Mesothelial cell of epicardium (in vitro differentiated cells): ENCODE results near the gene FARSB. TPM values are rescaled to one million over a fixed set of nuclear protein-coding genes. Genes with fewer than 3 reads are reported as not detected.

ENCODE experiments used
- DNase-seq, 2 experiments: peaks; one replicate each; pipeline ENCODE4 v3.0.0; 2021; ENCODE audit warnings: low spot score in 2 of 2; ENCODE audit not compliant: unreplicated experiment in 2 of 2
- H3K27ac Mint-ChIP-seq: 2 replicates; pipeline ENCODE4 v1.8.0; 2021; ENCODE audit warnings: mixed read lengths
- H3K27me3 Mint-ChIP-seq: 2 replicates; pipeline ENCODE4 v1.8.0; 2021; ENCODE audit warnings: low read depth, mixed read lengths
- H3K36me3 Mint-ChIP-seq: 2 replicates; pipeline ENCODE4 v1.8.0; 2021; ENCODE audit warnings: mixed read lengths
- H3K4me1 Mint-ChIP-seq: 2 replicates; pipeline ENCODE4 v1.8.0; 2021; ENCODE audit warnings: mixed read lengths
- H3K4me3 Mint-ChIP-seq: 2 replicates; pipeline ENCODE4 v1.8.0; 2021; ENCODE audit warnings: mild to moderate bottlenecking, moderate library complexity, mixed read lengths
- H3K9me3 Mint-ChIP-seq: 2 replicates; pipeline ENCODE4 v1.8.0; 2021; ENCODE audit warnings: mixed read lengths
- total RNA-seq: library from RNA; stranded (reverse); gene quantifications from 3 replicates; pipeline ENCODE4 v1.2.1, GENCODE V29; 2021
- TF ChIP-seq, protein P1 (sequence below): fragments of 200-600 bp; sonication (generic); IDR thresholded peaks from one replicate; pipeline ENCODE4 v1.5.0; 2021; ENCODE audit warnings: antibody characterized with exemption; ENCODE audit not compliant: unreplicated experiment

The FARSB gene
- total RNA-seq, 1 donor from 2014 or later: 17.7 TPM

DNA sequence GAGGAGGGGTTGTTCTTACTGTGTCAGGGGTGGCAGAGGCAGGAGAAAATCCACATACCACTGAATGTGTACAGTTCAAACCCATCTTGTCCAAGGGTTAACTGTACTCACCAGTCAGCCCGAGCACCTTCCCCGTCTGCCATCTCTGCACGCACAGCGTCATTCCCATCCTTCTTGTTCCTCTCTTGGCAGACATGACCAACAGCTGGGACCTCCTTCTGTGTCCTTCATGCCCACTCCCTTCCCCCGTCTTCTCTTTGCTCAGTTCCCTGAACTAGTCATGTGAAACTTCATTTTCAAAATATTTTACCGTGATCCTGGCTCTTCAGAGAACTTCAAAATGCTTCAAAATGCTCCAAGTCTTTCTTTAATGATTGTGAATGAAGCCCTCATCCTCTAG, 92.0 kb downstream of the FARSB start:
- TF ChIP-seq, protein P1, sequence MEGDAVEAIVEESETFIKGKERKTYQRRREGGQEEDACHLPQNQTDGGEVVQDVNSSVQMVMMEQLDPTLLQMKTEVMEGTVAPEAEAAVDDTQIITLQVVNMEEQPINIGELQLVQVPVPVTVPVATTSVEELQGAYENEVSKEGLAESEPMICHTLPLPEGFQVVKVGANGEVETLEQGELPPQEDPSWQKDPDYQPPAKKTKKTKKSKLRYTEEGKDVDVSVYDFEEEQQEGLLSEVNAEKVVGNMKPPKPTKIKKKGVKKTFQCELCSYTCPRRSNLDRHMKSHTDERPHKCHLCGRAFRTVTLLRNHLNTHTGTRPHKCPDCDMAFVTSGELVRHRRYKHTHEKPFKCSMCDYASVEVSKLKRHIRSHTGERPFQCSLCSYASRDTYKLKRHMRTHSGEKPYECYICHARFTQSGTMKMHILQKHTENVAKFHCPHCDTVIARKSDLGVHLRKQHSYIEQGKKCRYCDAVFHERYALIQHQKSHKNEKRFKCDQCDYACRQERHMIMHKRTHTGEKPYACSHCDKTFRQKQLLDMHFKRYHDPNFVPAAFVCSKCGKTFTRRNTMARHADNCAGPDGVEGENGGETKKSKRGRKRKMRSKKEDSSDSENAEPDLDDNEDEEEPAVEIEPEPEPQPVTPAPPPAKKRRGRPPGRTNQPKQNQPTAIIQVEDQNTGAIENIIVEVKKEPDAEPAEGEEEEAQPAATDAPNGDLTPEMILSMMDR: no peak
- peaks cover 4% of the 10 kb centered on the region for H3K27me3 Mint-ChIP-seq
- H3K4me3 Mint-ChIP-seq: no peak overlapping the region
- H3K27ac Mint-ChIP-seq: no peak overlapping the region
- peaks cover 13% of the 10 kb centered on the region for H3K36me3 Mint-ChIP-seq
- DNase-seq: no peak
- H3K4me1 Mint-ChIP-seq: peaks cover under 1% of the 10 kb centered on the region
- H3K9me3 Mint-ChIP-seq: no peaks in the 10 kb centered on the region

DNA sequence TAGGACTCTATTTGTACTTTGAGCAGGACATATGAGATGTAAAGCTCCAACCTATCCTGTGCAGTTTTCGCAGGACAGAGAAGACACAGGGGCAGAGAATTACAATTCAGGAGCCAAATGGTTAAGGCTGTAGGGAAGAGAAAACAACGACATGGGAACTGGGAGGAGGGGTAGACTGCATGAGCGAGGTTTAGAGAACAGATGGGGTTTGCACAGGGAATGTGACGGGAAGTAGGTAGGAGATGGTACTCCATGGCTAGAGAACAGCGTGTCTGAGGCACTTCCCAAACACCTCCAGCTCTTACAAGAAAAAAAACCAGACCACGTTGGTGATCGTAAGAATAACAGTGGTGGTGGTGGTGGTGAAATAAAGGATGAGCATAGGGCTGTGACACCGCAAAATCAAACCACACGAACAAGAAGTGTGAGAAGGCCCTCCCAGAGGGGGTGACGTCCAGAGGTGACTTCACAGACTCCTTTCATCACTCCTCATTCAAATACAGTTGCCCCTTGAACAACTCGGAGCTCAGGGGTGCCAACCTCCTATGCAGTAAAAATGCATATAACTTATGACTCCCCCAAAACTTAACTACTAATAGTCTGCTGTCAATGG, 92.7 kb downstream of the FARSB start:
- TF ChIP-seq, protein P1: no peak
- H3K4me3 Mint-ChIP-seq: no peak overlapping the region
- H3K27me3 Mint-ChIP-seq: peaks cover 9% of the 10 kb centered on the region
- no peaks in the 10 kb centered on the region for H3K9me3 Mint-ChIP-seq
- peaks cover 13% of the 10 kb centered on the region for H3K36me3 Mint-ChIP-seq
- H3K27ac Mint-ChIP-seq: no peak overlapping the region
- no peaks in the 10 kb centered on the region for H3K4me1 Mint-ChIP-seq
- no peak for DNase-seq

DNA sequence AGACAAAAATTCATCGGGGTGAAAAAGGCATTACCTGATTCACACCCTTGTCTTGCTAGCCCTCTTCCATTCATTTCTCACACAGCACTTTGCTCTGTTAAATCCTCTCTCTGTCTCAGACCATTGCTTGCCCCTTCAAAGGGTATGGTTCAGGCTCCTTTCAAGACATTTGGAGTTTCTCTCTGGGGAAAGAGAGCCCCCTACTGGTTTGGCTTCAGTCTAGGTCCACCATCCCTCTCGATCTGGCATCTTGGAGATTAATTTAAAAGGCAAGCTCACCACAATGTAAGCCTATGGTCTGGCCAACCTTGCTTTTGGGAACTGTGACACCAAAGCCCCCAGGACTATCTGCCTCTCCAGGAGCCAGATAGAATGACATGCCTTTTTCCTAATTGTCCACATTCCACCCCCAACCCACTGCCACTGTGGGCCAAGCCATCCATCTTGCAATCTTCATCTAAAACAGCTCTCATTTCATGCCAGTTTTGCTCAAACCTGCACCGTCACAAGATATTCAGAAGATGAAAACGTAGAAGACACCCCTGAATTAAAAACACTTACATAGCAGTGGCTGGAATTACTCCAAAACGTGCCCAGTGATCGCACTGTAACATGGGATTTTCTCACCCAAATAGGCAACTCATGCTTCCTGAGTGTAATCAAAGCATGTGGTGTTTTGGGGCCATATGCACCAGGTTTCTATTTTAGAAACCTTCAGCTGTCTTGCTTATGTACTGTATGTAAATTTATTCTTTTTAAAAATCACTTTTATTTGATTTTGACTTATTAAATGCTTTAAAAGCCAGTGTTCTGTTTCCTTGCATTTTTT, 93.9 kb downstream of the FARSB start:
- Mint-ChIP-seq H3K4me1 (no peaks in the 10 kb centered on the region), H3K27ac (no peak overlapping the region), H3K36me3 (peaks cover 12% of the 10 kb centered on the region), H3K4me3 (no peak overlapping the region), H3K27me3 (peaks cover 19% of the 10 kb centered on the region), H3K9me3 (no peaks in the 10 kb centered on the region)
- peak in 1 of 2 experiments; percentile 44 for DNase-seq
- TF ChIP-seq, protein P1: peak; percentile 63

DNA sequence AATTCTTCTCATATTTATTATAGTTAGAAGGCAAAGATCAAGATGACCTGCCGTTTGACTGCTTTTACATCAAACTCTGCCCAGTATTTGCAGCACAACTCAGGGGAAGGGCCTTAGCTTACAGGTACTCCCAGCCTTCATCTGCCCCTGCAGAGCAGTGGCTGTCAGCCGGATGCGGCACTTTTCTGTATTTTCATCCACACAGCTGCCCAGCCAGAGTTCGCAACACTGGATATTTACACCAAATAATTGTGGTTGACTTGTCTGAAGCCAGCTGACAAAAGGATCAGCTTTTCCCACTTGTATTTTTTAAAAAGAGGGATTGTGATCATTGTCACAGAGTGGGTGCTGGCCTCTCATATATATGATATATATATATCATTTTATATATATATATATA, 94.7 kb downstream of the FARSB start:
- H3K36me3 Mint-ChIP-seq: peaks cover 3% of the 10 kb centered on the region

DNA sequence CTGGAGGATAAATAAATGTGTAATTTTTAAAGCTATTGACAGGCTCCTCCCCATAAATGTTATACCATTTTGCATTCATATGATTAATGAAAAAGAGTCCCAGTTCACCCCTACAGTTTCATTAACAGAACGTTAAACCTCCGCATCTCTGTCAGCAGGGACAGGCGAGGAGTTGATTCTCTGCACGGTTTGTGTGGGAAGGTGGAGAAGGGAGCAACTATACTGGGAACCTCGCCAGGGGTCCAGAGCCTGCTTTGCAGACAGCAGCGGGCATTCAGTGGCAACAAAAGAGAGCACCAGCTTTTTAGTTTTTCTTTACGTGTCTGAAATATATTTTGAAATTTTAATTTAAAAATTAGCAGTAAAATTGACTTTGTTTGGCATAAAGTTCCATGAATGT, 101.4 kb downstream of the FARSB start:
- H3K4me1 Mint-ChIP-seq: no peaks in the 10 kb centered on the region
- peaks cover 53% of the 10 kb centered on the region for H3K27me3 Mint-ChIP-seq
- no peaks in the 10 kb centered on the region for H3K36me3 Mint-ChIP-seq
- no peak for DNase-seq
- no peaks in the 10 kb centered on the region for H3K9me3 Mint-ChIP-seq
- no peak overlapping the region for H3K27ac Mint-ChIP-seq
- H3K4me3 Mint-ChIP-seq: no peak overlapping the region
- TF ChIP-seq, protein P1: no peak

More for the DNA sequence above, 94.7 kb downstream of the FARSB start:
- Mint-ChIP-seq H3K4me3 (no peak overlapping the region), H3K27ac (no peak overlapping the region), H3K9me3 (no peaks in the 10 kb centered on the region), H3K4me1 (no peaks in the 10 kb centered on the region), H3K27me3 (peaks cover 21% of the 10 kb centered on the region)
- TF ChIP-seq, protein P1: no peak
- DNase-seq: no peak
